GM13976 (cell line): Measurements from ENCODE around the gene TAF4B.
"Not testable (repeated sequence)": the region's sequence is repeated elsewhere in the genome, so short reads cannot be mapped to it uniquely, and the experiment has no call there.

Experiments used
- DNase-seq: peaks from one replicate; pipeline ENCODE4 v3.0.0; 2012; ENCODE audit warnings: low spot score
- in situ Hi-C: fragments of 300-500 bp; cut with MboI; formaldehyde crosslinking; loops from one replicate; pipeline ENCODE4 v1.12.0; 2022; ENCODE audit warnings: low sequenced_read_pairs, mixed read lengths, inconsistent platforms; ENCODE audit not compliant: unreplicated experiment
- TF ChIP-seq, protein P1 (sequence below): IDR thresholded peaks from 2 replicates; pipeline ENCODE4 v1.5.1; 2012; ENCODE audit warnings: borderline replicate concordance, mild to moderate bottlenecking; ENCODE audit not compliant: insufficient read depth; ENCODE audit errors: extremely low read depth, missing control alignments, control extremely low read depth

TAF4B gene

DNA sequence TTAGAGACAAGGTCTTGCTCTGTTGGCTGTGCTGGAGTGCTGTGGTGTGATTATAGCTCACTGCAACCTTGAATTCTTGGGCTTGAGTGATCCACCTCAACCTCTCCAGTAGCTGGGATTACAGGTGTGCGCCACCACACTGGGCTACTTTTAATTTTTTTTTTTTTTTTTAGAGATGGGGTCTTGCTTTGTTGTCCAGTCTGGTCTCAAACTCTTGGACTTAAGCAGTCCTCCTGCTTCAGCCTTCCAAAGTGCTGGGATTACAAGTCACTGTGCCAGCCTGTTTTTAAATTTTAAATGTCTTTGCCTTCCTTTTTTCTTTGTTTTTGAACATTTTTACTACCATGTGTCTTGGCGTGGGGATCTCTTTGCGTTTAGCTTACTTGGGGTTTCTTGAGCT is 32.5 kb downstream of the TAF4B start:
- TF ChIP-seq, protein P1, sequence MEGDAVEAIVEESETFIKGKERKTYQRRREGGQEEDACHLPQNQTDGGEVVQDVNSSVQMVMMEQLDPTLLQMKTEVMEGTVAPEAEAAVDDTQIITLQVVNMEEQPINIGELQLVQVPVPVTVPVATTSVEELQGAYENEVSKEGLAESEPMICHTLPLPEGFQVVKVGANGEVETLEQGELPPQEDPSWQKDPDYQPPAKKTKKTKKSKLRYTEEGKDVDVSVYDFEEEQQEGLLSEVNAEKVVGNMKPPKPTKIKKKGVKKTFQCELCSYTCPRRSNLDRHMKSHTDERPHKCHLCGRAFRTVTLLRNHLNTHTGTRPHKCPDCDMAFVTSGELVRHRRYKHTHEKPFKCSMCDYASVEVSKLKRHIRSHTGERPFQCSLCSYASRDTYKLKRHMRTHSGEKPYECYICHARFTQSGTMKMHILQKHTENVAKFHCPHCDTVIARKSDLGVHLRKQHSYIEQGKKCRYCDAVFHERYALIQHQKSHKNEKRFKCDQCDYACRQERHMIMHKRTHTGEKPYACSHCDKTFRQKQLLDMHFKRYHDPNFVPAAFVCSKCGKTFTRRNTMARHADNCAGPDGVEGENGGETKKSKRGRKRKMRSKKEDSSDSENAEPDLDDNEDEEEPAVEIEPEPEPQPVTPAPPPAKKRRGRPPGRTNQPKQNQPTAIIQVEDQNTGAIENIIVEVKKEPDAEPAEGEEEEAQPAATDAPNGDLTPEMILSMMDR: no peak
- in situ Hi-C loops: no loop called here
- DNase-seq: no peak

DNA sequence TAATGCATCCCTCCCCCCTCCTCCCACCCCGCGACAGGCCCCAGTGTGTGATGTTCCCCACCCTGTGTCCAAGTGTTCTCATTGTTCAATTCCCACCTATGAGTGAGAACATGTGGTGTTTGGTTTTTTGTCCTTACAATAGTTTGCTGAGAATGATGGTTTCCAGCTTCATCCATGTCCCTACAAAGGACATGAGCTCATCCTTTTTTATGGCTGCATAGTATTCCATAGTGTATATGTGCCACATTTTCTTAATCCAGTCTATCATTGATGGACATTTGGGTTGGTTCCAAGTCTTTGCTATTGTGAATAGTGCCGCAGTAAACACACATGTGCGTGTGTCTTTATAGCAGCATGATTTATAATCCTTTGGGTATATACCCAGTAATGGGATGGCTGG is 33.2 kb downstream of the TAF4B start:
- DNase-seq, in situ Hi-C loops: not testable (repeated sequence)

DNA sequence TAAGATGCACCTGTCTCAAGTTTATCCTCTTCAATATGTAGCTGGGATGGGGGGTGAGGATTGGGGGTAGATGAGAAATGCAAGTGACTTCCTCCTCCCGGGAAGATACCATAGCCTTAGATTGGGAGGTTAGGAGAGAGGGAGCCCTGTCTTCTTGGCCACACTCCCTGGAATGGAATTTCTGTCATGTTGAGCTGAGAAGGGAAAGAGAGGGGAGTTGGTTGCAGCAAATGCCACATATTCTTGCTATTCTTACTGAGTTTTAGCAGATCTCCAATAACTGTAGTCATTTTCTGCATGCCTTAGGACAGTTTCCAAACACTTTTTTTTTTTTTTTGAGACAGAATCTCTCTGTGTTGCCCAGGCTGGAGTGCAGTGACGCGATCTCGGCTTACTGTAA is 35.9 kb downstream of the TAF4B start:
- DNase-seq: no peak
- in situ Hi-C loops: no loop called here

DNA sequence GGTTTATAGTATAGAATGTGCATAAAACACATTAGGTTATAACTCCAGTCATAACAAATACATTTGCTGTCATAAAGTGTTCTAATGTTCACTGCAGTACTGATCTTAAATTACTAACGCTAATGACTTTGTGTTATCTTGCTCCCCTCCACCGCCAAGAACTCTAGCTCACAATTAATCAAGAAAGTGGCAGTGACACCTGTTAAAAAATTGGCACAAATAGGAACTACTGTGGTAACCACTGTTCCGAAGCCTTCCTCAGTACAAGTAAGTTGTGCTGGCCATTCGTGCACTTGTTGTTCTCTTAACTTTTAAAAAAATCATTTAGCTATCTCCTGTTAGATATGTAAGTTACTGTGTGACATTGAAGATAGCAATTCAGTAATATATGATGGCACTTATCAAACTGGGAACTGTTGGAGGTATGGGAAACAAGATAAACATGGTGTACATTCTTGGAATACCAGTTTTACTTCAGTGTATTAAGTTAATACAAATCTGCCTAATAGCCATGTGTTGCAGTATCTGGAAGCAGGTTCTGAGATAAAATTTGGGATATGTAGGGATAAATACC is 41.2 kb downstream of the TAF4B start:
- TF ChIP-seq, protein P1: no peak
- in situ Hi-C loops: no loop called here
- DNase-seq: no peak

More for the DNA sequence above, 35.9 kb downstream of the TAF4B start:
- TF ChIP-seq, protein P1: no peak

DNA sequence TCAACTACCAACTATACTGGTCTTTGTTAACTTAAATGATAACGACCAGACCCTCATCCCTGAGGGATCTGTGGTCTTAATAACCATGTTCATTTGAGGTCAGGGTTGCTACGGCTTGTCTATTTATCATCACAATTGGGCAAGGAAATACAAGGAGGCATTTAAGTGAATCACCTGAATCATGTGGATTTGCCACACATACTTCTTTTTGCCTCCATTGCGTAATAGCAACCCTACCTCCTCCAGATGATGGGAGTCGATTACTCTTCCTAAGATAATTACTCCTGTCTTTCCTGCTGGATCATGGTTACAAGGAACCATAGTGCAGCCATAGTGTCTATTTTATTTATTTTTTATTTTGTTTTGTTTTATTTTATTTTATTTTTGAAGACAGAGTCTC is 42.2 kb downstream of the TAF4B start:
- in situ Hi-C loops: no loop called here
- TF ChIP-seq, protein P1: no peak
- no peak for DNase-seq

DNA sequence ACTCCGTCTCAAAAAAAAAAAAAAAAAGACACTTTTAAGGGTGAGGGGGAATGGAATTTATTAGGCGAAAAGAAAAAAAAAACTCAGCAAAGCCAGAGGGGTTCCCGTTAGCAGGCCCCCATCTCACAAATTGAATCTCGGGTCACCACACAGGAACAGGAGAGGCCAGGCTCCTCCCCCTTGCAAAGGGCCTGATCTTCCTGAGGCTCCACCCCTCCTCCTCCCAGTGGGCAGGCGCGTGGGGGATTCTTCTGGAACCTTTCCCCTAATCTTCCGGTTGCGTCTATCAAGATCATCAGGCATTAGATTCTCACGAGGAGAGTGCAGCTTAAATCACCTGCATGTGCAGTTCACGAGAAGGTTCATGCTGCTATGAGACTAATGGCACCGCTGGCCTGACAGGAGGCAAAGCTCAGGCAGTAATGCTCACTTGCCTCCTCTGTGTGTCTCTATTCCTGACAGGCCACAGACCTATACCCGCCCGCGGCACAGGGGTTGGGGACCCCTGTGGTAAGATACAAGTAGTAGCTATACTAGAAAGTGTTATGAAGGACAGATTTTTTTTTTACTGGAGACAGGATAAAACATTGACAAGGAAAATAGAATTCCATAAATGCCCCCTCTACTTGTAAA is 45.8 kb downstream of the TAF4B start:
- in situ Hi-C loops: no loop called here
- TF ChIP-seq, protein P1: no peak
- no peak for DNase-seq

DNA sequence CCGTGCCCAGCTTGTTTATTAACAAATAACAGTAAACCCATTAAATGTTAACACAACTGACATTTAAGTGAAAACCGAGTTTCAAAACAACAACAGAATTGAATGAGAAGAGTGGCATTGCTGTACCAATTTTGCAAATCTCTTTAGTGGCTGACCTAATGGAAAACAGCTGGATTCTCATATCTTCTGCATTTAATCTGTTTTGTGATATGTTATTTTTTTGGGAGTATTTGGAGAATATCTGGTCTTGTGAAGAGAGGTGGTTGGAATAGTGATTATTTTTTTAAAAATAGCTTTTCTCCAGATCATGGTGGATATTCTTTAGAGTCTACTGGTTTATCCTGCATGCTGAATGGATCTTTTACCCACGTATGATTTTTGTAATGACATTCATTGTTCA is 51.1 kb downstream of the TAF4B start:
- in situ Hi-C loops: no loop called here
- DNase-seq: no peak
- TF ChIP-seq, protein P1: no peak
